Large intestine (tissue), 3 donors: ENCODE measurements around the gene CRISPLD2. TPM values are rescaled to one million over a fixed set of nuclear protein-coding genes. Genes with fewer than 3 reads are reported as not detected.
A peak's percentile ranks its signal among the peaks of the same experiment; 100 is the strongest.

Experiments used
- DNase-seq, 2 donors: peaks; one replicate each; pipeline versions ENCODE4 v3.0.0 to v3.0.0-alpha.2; 2013
- H3K27ac ChIP-seq: one replicate; pipeline ENCODE4 v1.5.1; 2013; ENCODE audit warnings: low read length
- H3K27me3 ChIP-seq: 2 replicates; pipeline ENCODE4 v1.6.1; 2013; ENCODE audit warnings: low read length; ENCODE audit not compliant: control insufficient read depth, insufficient read depth
- H3K36me3 ChIP-seq: 2 replicates; pipeline ENCODE4 v1.6.1; 2013; ENCODE audit warnings: low read length; ENCODE audit not compliant: control insufficient read depth, insufficient read depth
- H3K4me1 ChIP-seq: one replicate; pipeline ENCODE4 v1.6.1; 2013; ENCODE audit warnings: low read length; ENCODE audit not compliant: control insufficient read depth, insufficient read depth
- H3K4me3 ChIP-seq: one replicate; pipeline ENCODE4 v1.5.1; 2013; ENCODE audit warnings: low read length
- H3K9me3 ChIP-seq: one replicate; pipeline ENCODE4 v1.6.1; 2013; ENCODE audit warnings: mild to moderate bottlenecking, low read depth, low read length, moderate library complexity; ENCODE audit not compliant: control insufficient read depth
- WGBS: methylation state at CpG from one replicate; pipeline ENCODE4 v1.1.5; 2013; ENCODE audit warnings: low lambda C conversion rate; ENCODE audit not compliant: insufficient coverage; 5-methylcytosine and 5-hydroxymethylcytosine counted together
- polyA plus RNA-seq: library from polyadenylated mRNA; unstranded; fragments of 120-200 nt; gene quantifications from one replicate; pipeline ENCODE4 v1.2.1, GENCODE V29; 2013

The CRISPLD2 gene
- polyA plus RNA-seq, 1 donor: 8.8 TPM

- H3K27ac ChIP-seq: peak overlapping the region; percentile 70
- no CpG with 5 or more reads among the region's 22 CpGs for WGBS
- peak; percentile 70 to 72 for DNase-seq
- H3K9me3 ChIP-seq: no peaks in the 10 kb centered on the region
- H3K4me3 ChIP-seq: no peak overlapping the region
- H3K4me1 ChIP-seq: no peaks in the 10 kb centered on the region
- H3K27me3 ChIP-seq: no peaks in the 10 kb centered on the region
- no peaks in the 10 kb centered on the region for H3K36me3 ChIP-seq
Observed at GRCh38 chr16:84795329-84796053, 24.3 kb upstream of the CRISPLD2 start.

GRCh38 chr16:84800158-84800978, 19.4 kb upstream of the CRISPLD2 start:
- no peak overlapping the region for H3K27ac ChIP-seq
- H3K9me3 ChIP-seq: no peaks in the 10 kb centered on the region
- WGBS: 20% methylated on average over 1 of the region's 8 CpGs
- H3K4me3 ChIP-seq: no peak overlapping the region
- no peaks in the 10 kb centered on the region for H3K4me1 ChIP-seq
- H3K36me3 ChIP-seq: no peaks in the 10 kb centered on the region
- no peak for DNase-seq
- no peaks in the 10 kb centered on the region for H3K27me3 ChIP-seq

GRCh38 chr16:84803146-84803545, 16.6 kb upstream of the CRISPLD2 start:
- no peak overlapping the region for H3K4me3 ChIP-seq
- no peak overlapping the region for H3K27ac ChIP-seq
- no CpG with 5 or more reads among the region's 9 CpGs for WGBS
- H3K4me1 ChIP-seq: no peaks in the 10 kb centered on the region
- no peaks in the 10 kb centered on the region for H3K36me3 ChIP-seq
- H3K9me3 ChIP-seq: no peaks in the 10 kb centered on the region
- no peaks in the 10 kb centered on the region for H3K27me3 ChIP-seq
- DNase-seq: no peak

GRCh38 chr16:84804326-84804725, 15.5 kb upstream of the CRISPLD2 start:
- Histone ChIP-seq H3K4me3 (no peak overlapping the region), H3K27ac (no peak overlapping the region), H3K9me3 (no peaks in the 10 kb centered on the region), H3K27me3 (no peaks in the 10 kb centered on the region), H3K36me3 (no peaks in the 10 kb centered on the region), H3K4me1 (no peaks in the 10 kb centered on the region)
- no peak for DNase-seq
- no CpG with 5 or more reads among the region's 10 CpGs for WGBS

- Histone ChIP-seq H3K4me3 (no peak overlapping the region), H3K9me3 (no peaks in the 10 kb centered on the region), H3K36me3 (no peaks in the 10 kb centered on the region), H3K27me3 (no peaks in the 10 kb centered on the region), H3K4me1 (no peaks in the 10 kb centered on the region), H3K27ac (no peak overlapping the region)
- no peak for DNase-seq
- WGBS: no CpG with 5 or more reads among the region's 26 CpGs
Observed at GRCh38 chr16:84806256-84806889, 13.4 kb upstream of the CRISPLD2 start.

- DNase-seq: no peak
- WGBS: 100% methylated on average over 1 of the region's 10 CpGs
- no peak overlapping the region for H3K27ac ChIP-seq
- H3K9me3 ChIP-seq: no peaks in the 10 kb centered on the region
- H3K27me3 ChIP-seq: no peaks in the 10 kb centered on the region
- H3K4me1 ChIP-seq: no peaks in the 10 kb centered on the region
- no peaks in the 10 kb centered on the region for H3K36me3 ChIP-seq
- no peak overlapping the region for H3K4me3 ChIP-seq
Observed at GRCh38 chr16:84806890-84807258, 12.9 kb upstream of the CRISPLD2 start.

- Histone ChIP-seq H3K36me3 (no peaks in the 10 kb centered on the region), H3K4me3 (no peak overlapping the region), H3K9me3 (no peaks in the 10 kb centered on the region), H3K27me3 (no peaks in the 10 kb centered on the region), H3K4me1 (no peaks in the 10 kb centered on the region), H3K27ac (no peak overlapping the region)
- 80% methylated on average over 1 of the region's 7 CpGs for WGBS
- no peak for DNase-seq
Observed at GRCh38 chr16:84807776-84808175, 12.0 kb upstream of the CRISPLD2 start.

GRCh38 chr16:84808826-84809225, 11.0 kb upstream of the CRISPLD2 start:
- Histone ChIP-seq H3K27me3 (peaks cover 9% of the 10 kb centered on the region), H3K4me1 (no peaks in the 10 kb centered on the region), H3K9me3 (no peaks in the 10 kb centered on the region), H3K4me3 (no peak overlapping the region), H3K27ac (no peak overlapping the region), H3K36me3 (no peaks in the 10 kb centered on the region)
- no peak for DNase-seq
- no CpG with 5 or more reads among the region's 8 CpGs for WGBS

GRCh38 chr16:84810518-84811273, 9.1 kb upstream of the CRISPLD2 start:
- Histone ChIP-seq H3K27ac (no peak overlapping the region), H3K36me3 (no peaks in the 10 kb centered on the region), H3K9me3 (no peaks in the 10 kb centered on the region), H3K4me1 (no peaks in the 10 kb centered on the region), H3K27me3 (peaks cover 13% of the 10 kb centered on the region), H3K4me3 (no peak overlapping the region)
- DNase-seq: no peak
- 100% methylated on average over 3 of the region's 17 CpGs for WGBS

- no CpG with 5 or more reads among the region's 2 CpGs for WGBS
- Histone ChIP-seq H3K27me3 (peaks cover 14% of the 10 kb centered on the region), H3K36me3 (no peaks in the 10 kb centered on the region), H3K4me1 (no peaks in the 10 kb centered on the region), H3K4me3 (no peak overlapping the region), H3K27ac (no peak overlapping the region), H3K9me3 (no peaks in the 10 kb centered on the region)
- no peak for DNase-seq
Observed at GRCh38 chr16:84811529-84811928, 8.3 kb upstream of the CRISPLD2 start.
